OCI-LY3 (cell line): ENCODE results near the gene SUSD1.

Experiments
- CTCF ChIP-seq: fragments of 200-600, 300-600 bp; sonication (generic); IDR thresholded peaks from 2 replicates; pipeline ENCODE4 v1.5.1; 2014; ENCODE audit warnings: antibody characterized with exemption, low read length, low read depth
- EZH2phosphoT487 ChIP-seq: fragments of 200-600 bp; shearing (Covaris generic); IDR thresholded peaks from 2 replicates; pipeline ENCODE4 v1.6.1; 2018; ENCODE audit warnings: antibody characterized with exemption, mixed run types, low read depth

GRCh38 chr9:112047538-112048066 is 127.5 kb downstream of the SUSD1 start:
- TF ChIP-seq CTCF (no peak), EZH2phosphoT487 (no peak)
